Epithelial cell of prostate (primary cell): ENCODE data around the gene YTHDF1.

Experiments
- DNase-seq: peaks from one replicate; pipeline ENCODE4 v3.0.0-alpha.2; 2011; ENCODE audit warnings: low read depth, low spot score
- H3K27ac ChIP-seq: fragments of 450-650 bp; 2 replicates; pipeline ENCODE4 v1.5.1; 2017; ENCODE audit warnings: mild to moderate bottlenecking

Gene YTHDF1

DNA sequence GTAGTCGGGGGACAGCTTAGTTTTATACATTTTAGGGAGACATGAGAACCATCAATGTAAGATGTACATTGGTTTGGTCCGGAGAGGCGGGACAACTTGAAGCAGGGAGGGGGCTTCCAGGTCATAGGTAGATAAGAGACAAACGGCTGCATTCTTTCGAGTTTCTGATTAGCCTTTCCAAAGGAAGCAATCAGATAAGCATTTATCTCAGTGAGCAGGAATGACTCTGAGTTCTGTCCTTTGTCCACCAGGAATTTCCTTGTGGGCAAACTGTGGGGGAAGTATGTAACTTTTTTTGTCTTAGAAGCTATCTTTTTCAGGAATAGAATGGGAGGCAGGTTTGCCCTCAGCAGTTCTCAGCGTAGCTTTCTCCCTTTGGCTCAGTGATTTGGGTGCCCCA lies 1.4 kb downstream of the YTHDF1 start:
- no peak for DNase-seq
- no peak overlapping the region for H3K27ac ChIP-seq

DNA sequence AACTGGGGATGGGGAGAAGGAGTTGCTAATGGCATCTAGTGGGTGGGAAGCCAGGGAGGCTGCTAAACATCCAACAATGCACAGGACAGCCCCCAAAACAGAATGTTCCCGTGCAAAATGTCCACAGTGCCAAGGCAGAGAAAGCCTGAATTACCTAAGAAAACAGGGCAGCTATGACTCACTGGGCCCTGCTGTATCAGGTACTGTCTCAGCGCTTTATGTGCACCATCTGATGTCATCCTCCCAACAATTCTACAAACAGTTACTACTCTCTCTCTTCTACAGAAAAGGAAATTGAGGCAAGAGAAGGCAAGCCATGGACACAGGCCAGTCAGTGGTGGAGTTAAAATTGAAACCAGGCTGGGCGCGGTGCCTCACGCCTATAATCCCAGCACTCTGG lies 3.1 kb downstream of the YTHDF1 start:
- peak overlapping the region; percentile 27 for H3K27ac ChIP-seq
- no peak for DNase-seq

DNA sequence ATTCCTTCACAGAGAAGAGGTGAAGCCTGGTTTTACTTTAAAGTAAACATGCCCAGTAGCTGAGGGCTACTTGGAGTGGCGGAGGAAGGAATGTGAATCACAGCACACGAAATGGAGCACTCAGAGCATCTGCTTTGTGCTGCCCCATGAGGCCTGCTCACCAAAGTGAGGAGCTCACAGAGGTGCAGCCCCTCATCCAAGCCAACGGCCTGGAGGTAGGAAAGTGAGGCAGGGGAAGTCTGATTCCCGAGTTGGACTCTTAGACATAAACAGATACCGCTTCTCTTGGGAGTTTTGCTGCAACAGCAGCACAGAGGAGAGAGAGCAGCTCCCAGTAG lies 3.6 kb downstream of the YTHDF1 start:
- no peak overlapping the region for H3K27ac ChIP-seq
- DNase-seq, result no peak

- no peak for DNase-seq
- H3K27ac ChIP-seq, result peak overlapping the region; percentile 25
Observed at GRCh38 chr20:63210011-63210605, 5.8 kb downstream of the YTHDF1 start.

DNA sequence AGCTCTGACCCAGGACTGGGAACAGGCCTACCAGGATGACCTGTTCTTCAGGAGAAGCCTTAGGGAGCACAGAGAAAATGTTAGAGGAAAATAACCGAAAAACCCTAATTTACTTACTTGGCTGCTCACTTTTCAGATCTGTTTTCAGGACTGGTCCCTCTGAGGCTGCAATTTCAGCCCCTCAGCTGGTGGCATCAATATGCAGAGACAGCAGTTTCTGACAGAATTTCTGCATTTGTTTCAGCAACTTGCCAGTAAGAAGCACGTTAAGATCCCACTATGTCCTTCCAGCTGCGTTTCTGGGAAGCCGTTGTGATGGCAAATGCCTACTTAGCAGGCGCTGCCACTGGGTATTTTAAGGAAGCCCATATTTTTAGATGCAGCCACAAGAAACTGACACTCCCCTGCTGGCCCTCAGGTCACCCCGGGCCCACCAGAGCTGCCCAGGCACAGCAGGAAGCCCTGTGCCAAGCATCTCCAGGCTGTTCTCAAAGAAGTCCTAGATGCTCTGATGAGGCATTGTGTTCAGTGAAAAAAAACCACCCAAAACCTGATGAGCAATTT lies 7.5 kb downstream of the YTHDF1 start:
- no peak overlapping the region for H3K27ac ChIP-seq
- DNase-seq, result no peak

GRCh38 chr20:63206878-63207277 lies 9.1 kb downstream of the YTHDF1 start:
- DNase-seq, result no peak
- peak overlapping the region; percentile 27 for H3K27ac ChIP-seq

GRCh38 chr20:63205896-63206295 lies 10.0 kb downstream of the YTHDF1 start:
- no peak overlapping the region for H3K27ac ChIP-seq
- no peak for DNase-seq

DNA sequence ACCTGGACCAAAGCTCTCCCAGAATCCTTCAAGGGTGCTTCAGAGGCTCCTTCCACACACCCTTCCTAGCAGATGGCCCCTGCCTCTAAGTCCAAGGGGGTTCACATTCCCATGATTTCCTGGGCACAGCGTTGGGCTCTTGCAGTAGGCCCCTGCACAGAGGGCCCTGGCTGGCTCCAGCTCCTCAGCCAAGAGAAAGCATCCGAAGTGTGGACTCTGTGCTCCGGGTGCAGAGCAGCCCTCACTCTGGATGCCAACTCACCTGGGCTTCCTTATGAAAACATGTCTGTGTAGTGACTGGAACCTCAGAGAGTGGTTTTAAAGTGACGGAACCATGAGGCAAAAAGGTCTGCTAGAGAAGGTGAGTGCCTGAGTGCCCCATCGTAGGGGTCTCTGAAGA lies 11.6 kb downstream of the YTHDF1 start:
- no peak for DNase-seq
- H3K27ac ChIP-seq, result no peak overlapping the region

- no peak overlapping the region for H3K27ac ChIP-seq
- DNase-seq, result no peak
Observed at GRCh38 chr20:63202811-63203526, 13.0 kb downstream of the YTHDF1 start.

DNA sequence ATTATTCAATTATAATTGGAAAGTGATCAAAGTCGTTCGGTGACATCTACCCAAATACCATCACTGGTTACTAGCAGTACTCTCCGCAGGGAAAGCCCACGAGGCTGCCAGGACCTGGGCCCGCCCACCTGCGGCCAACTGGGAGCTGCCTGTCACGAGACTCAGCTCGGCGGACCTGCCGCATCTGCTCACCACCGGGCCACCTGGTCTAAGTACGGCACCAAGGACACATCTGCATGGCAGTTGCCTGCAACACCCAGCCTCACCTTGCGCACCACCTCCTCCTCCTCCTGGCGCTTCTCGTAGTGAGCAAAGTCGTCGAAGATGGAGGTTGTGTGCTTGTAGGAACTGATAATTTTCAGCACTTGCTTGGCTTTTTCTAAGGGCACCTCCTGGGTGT lies 13.9 kb downstream of the YTHDF1 start:
- DNase-seq, result no peak
- H3K27ac ChIP-seq, result no peak overlapping the region

- no peak overlapping the region for H3K27ac ChIP-seq
- no peak for DNase-seq
Observed at GRCh38 chr20:63198606-63199005, 17.3 kb downstream of the YTHDF1 start.

DNA sequence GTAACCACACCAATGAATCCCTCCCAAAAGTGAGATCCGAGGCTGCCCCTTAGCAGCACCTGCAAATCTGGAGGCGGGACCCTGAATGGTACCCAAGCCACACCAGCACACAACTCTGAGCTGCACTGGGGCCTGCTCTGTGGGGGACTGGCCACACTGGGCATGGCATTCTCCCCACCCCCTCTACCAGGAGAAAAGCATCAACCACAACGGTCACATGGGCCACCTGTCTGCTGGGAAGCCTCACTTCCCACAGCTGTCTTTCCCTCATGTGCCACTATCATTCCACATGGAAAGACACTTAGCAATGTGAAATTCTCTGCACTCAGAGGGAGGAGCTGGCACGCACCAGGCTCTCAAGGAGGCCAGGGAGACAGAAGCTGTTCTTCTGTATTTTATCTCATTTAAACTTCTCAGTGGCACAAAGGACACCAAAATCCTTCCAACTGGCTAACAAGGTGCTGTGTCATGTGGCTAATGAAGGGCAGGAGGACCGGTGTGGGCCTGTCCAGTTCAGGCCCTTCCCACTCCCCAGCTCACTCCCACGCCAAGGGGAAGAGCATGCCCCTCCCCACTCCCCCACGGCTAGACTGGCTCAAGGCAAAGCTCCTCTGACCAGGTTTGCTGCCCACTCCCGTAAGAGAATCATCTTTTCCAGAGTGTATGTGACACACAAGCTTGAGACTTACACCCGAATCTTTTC lies 19.0 kb downstream of the YTHDF1 start:
- no peak for DNase-seq

DNA sequence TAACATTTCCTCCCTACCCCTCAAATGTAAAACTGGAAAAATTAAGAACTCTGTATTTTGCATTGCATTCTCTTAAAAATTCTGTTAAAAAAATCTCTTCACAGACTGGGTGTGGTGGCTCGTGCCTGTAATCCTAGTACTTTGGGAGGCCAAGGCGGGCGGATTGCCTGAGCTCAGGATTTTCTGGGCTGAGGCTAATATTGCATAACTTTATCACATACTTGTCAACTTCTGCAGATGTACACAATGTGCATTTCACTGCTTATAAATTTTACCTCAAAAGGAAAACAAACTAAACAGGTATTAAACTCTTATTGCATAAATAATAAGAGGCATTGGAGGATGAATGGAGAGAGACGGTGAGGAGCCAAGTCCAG lies 21.1 kb downstream of the YTHDF1 start:
- DNase-seq, result no peak
- H3K27ac ChIP-seq, result no peak overlapping the region

More for the DNA sequence above, 19.0 kb downstream of the YTHDF1 start:
- no peak overlapping the region for H3K27ac ChIP-seq

DNA sequence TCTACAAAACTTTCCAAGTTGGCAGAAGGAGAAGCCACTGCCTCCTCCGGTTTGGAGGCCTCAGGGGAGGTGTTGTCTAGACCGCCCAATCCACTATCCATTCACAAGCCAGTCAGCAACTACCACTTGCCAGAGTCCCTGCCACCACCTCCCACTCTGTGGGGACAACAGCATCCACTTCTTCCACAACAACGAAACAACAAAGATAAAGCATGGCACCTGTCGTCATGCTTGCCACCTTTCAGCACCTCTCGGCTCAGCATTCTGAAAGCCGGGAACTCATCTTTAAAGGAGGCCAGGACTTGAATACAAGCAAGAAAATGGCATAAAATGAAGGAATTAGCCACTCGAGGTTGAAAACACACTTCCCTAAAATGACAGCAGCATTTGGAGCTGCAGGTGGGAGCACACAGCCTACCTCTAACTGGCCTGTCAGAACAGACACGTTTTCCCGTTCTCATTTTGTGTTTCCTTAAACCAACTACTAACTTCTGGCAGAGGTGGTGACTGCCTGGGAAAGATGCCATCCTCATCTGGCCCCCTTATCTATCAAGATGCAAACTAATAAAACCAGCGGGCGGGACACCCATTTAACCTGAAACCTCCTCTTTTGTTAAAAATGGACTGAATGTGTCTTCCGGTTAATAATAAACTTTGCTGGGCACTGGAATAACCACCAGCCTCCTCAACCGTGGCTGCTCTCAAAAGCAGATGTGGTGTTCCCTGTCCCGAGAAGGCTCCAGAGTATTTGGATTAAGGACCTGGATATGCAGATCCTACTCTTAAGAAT lies 21.7 kb downstream of the YTHDF1 start:
- no peak overlapping the region for H3K27ac ChIP-seq
- DNase-seq, result no peak

DNA sequence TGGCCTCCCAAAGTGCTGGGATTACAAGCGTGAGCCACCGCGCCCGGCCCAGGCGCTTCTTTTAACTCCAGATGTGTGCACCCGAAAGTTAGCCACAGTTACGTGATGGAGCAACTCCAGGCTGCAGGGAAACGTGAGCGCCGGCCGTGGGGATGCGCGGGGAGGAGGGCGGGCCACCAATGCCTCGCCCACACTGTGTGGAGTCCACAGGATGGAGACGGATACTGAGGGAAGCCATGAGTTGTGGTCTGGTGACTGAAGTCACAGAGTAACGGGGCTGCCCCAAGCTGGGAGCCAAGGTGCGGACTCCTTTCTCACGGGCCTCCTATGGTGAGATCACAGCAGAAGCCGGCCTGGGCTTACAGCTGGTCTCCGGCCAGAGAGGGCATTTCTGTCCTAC lies 23.2 kb downstream of the YTHDF1 start:
- H3K27ac ChIP-seq, result no peak overlapping the region
- DNase-seq, result no peak

DNA sequence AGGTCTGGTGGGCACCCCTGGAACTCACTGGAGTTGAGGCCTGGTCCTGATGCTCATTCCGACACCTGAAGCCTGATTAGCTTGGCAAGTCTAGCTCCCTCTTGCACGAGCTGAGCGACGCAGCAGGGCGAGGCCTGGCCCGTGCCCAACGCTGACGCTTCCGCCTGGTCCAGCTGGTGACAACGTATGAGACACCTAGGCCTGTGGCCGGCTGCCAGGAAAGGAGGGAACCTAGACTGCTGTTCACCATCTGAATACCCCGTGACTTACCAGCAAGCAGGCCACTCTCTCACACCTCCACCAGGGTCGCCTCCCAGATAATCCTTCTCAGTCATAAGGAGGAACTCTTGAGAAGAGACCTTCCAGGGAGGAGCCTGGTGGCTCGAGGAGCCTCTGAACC lies 24.5 kb downstream of the YTHDF1 start:
- peak; percentile 78 for DNase-seq
- no peak overlapping the region for H3K27ac ChIP-seq

- DNase-seq, result no peak
- H3K27ac ChIP-seq, result no peak overlapping the region
Observed at GRCh38 chr20:63190828-63191227, 25.1 kb downstream of the YTHDF1 start.

DNA sequence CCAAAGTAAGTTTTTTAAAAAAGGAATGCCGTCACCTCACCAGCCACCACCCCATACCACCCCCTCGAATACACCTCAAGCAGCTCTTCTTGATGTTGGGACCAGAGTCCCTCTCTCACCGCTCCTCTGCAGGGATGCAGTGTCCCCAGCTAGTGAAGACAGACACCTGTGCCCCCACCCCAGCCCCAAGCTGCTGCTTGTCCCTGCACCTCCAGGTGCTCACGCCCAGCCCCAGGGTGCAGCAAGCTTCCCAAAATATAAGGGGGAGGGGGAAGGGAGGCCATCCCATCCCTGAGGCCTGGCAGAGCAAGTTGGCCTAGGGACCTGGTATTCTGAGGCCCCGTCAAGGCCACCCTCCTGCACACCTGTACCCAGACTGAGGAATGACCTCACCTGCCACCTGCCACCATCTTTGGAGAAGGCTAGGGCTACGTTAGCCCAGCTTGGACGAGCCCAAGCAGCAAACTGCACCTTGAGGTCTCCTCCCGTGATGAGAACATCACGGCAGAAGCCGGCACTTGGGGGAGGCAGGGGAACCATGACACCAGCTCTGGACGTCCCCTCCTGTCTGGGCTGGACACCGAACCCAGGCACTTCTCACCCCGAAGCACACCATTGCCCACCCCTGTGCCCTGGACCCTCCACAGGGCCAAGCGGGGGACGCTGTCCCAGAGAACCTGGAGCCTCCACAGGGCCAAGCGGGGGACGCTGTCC lies 25.9 kb downstream of the YTHDF1 start:
- H3K27ac ChIP-seq, result no peak overlapping the region
- no peak for DNase-seq

DNA sequence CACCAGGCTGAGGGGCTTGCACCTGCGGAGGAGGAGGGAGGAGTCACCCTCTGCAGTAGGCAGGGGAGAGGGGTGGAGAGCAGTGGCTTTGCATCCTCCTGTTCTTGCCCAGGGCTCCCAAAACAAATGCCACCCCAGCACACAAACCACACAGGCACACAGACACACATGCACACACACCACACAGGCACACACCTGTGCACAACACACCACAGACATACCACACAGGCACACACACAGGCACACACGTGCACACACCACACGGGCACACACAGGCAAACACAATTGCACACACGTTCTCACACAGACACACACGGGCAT lies 26.6 kb downstream of the YTHDF1 start:
- no peak overlapping the region for H3K27ac ChIP-seq
- DNase-seq, result no peak

GRCh38 chr20:63188641-63189321 lies 27.1 kb downstream of the YTHDF1 start:
- DNase-seq, result no peak
- no peak overlapping the region for H3K27ac ChIP-seq
